HG02970 (cell line): ENCODE results near the gene GPRC5D.

Experiments used
- ATAC-seq: cut with Tn5 transposase; IDR thresholded peaks from one replicate; pipeline ENCODE4 v1.9.1; 2021; ENCODE audit warnings: mild to moderate bottlenecking, moderate library complexity, moderate number of reproducible peaks; ENCODE audit not compliant: unreplicated experiment, low FRiP score

GPRC5D gene

DNA sequence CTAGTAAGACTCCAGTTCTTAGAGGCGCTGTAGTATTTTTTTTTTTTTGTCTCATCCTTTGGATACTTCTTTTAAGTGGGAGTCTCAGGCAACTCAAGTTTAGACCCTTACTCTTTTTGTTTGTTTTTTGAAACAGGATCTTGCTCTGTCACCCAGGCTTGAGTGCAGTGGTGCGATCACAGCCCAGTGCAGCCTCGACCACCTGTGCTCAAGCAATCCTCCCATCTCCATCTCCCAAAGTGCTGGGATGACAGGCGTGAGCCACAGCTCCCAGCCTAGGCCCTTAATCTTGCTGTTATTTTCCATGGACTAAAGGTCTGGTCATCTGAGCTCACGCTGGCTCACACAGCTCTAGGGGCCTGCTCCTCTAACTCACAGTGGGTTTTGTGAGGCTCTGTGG lies 39.3 kb downstream of the GPRC5D start:
- ATAC-seq, result no peak

DNA sequence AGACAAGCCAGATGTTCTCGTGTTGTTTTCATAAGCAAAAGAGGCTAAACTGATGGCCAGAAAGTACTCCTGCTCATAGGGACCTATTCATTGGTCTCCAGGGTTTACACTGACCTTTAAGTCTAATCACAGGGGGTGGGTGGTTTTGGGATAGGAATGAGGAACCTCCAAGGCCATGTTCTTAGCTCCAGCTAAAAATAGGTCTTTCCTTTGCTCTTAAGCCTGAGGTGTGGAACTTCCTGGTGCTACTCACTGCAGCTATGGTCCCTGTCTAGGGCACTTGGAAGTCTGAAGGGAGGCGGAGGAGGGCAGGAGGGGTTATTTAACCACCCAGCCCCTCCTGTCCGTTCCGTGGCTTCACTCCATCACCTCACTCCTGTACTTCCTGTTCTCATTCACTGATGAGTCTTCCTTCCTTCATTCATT lies 42.0 kb downstream of the GPRC5D start:
- no peak for ATAC-seq

DNA sequence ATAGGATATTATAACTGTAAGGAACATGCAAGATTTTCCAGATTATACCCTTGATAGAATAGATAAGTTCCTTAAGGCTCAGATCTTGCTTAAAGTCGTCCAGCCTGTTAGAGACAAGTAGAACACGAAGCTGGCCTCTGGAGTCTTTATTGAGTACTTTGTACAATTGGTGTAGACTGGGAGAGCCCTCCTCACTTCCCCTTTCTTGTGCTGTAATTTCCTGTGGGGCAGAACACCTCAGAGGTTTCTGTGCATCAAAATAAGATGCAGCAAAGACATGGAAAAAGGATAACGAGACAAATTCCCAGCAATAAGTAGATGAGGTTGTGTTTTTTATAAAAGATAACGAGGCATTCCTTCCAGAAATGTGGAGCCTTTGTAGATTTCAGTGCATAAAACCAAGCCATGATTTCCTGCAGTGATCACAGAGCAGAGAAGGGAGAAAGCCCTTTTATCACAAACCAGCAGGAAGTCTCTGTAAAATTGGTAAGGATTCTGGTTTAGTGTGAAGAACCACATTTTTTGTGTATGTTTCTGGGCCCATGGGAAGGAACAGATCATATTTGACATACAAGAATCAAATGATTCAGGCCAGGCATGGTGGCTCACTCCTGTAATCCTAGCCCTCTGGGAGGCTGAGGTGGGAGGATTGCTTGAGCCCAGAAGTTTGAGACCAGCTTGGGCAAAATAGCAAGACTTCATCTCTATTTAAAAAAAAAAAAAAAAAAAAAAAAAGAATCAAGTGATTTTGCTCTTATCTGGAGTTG lies 42.6 kb downstream of the GPRC5D start:
- ATAC-seq, result no peak

DNA sequence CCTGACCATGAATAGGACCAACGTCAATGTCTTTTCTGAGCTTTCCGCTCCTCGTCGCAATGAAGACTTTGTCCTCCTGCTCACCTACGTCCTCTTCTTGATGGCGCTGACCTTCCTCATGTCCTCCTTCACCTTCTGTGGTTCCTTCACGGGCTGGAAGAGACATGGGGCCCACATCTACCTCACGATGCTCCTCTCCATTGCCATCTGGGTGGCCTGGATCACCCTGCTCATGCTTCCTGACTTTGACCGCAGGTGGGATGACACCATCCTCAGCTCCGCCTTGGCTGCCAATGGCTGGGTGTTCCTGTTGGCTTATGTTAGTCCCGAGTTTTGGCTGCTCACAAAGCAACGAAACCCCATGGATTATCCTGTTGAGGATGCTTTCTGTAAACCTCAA lies 43.3 kb downstream of the GPRC5D start:
- ATAC-seq, result no peak

DNA sequence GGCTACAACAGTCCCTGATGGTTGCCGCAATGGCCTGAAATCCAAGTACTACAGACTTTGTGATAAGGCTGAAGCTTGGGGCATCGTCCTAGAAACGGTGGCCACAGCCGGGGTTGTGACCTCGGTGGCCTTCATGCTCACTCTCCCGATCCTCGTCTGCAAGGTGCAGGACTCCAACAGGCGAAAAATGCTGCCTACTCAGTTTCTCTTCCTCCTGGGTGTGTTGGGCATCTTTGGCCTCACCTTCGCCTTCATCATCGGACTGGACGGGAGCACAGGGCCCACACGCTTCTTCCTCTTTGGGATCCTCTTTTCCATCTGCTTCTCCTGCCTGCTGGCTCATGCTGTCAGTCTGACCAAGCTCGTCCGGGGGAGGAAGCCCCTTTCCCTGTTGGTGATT lies 43.7 kb downstream of the GPRC5D start:
- no peak for ATAC-seq

DNA sequence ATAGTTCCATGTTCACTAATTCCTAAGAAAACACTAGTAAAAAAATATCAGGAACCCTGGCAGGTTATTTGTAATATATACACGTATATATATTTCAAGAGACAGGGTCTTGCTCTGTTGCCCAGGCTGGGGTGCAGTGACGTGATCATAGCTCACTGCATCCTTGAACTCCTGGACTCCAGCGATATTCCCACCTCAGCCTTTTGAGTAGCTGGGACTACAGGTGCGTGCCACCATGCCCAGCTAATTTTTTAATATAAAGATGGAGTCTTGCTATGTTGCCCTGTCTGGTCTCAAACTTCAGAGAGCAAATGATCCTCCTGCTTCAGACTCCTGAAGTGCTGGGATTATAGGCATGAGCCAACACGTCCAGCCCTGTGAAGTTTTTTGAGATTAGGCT lies 44.4 kb downstream of the GPRC5D start:
- ATAC-seq, result no peak

DNA sequence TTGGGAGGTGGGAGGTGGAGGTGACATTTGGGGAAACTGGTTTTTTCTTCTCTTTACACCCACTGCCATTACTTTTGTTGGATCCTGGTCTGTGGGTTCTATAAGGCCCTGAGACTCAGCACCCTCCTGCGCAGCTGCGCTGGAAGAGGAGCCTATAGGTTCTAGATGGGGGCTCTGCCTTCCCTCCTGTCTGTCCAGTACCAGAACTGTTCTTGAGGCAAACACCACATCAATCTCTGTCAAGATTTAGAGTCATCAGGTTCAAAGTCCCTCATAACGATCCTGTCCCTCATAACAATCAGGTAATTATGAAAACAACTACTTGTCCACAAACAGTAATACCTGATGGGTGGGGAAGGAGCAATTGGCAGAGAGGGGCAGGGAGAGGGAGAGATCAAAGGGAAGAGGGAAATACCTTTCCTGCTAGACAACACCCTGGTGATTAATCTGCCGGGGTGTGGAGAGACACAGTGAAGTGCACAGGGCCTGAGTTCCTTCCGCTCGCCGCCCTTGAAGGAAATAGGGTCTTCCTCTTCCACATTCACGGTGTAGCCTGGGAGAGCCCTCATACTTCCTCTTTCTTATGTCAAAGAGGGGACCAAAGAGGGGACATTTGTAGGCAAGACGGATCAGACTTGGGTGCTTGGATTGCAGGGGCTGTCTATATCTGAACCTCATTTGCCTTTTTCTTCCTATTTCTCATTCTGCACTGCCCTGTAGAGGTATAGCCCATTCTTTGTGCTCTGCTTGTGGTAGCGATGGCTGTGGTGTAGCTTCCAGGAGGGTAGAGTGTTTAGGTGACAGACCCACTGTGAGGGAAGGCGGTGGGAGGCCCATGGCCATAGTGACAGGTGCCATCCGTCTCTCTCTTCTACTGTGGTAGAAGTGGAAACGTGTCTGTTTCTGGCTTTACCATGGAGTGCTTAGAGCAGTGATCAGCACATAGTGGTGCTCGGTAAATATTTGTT lies 48.0 kb downstream of the GPRC5D start:
- no peak for ATAC-seq

DNA sequence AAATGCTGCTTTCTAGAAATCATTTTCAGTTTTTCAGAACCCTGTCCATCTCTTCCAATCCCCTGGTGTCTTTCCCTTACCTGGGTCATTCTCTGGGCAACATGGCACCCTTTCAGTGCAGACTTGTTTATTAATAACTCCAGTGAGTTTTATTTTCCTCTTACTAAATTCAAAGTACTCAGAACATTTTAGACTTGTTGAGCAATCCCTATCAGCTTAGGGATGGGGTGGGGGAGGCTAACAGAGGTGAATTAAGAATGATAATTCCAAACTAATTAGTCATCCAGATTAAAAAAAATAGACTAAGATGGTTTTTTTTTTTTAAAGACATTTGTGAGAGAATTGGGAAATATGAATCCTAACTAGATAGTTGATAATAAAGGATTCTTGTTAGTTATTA lies 49.9 kb downstream of the GPRC5D start:
- ATAC-seq, result no peak

DNA sequence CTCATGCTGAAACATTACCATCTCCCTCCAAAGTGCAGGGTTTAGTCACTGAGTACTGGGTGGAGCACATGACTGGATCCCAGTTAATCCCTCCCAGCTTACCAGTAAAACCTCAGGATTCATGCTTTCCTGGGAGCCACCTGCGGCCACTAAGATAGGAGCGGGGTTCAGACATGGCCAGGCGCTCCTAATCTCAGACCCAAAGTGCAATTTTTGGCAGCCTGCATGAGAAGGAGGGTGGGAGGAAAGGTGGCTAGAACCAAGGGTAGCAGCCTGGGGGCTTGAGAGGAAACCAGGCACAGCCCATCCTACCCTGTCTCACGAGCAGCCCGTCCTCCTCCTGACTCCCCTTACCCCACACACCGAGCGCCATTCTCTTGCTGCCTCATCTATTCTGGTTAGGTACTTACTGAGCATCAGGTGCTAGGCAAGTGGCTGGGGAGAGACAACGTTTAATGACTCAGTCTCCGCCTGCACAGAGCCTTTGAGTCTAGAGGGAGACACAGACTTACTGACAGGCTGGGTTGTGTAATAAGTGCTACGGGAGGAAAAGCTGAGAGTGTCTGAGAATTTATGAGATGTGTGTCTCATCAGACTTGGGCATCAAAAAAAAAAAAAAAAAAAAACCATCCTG lies 50.7 kb downstream of the GPRC5D start:
- no peak for ATAC-seq

DNA sequence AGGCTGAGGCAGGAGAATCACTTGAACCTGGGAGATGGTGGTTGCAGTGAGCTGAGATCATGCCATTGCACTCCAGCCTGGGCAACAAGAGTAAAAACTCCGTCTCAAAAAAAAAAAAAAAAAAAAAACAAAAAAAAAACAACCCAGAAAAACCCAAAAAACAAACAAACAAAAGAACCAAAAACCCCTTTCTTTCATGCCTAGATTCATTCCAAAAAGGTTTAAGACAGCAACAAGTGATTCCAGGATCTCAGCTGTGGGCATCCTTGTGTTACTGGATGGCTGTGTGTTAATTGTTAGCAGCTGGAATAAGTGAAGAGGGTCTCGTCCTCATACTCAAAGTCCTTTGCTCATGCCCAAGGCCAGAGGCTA lies 51.2 kb downstream of the GPRC5D start:
- ATAC-seq, result no peak

DNA sequence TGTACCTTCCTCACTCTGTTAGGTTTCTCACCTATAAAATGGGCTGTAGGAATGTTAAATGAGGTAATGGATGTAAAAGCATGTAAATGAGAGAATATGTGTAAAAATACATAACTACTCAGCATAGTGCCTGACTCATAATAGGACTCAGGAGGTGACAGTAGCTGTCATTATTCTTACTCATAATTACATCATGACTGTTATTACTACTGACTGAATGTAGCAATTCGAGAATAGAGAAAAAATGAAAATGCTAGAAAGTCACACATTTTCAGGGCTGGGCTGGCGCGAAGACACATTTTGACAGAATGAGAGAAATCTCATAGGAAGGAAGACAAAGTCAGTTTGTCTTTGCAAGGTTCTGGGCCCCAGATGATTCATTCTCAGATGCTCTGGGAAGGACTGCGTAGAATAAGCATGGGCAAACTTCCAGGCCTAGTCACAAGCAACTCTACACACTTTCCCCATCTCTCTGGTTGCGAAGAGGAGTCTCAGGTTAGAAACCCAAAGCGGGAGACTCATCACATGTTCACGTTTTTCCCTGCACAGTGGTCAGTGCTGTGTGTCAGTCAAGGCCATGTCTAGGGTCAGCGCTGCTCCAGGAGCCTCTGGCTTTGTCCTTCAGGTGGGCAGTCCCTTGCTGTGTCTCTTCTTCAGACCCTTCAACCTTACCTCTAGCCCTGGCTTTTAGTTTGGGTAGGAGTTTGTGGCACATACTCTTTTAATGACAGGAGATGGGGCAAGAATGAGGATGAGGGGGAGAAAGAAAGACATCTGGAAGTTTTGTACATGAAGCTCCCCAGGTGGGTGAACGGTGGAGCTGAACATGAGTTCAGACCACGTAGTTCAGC lies 52.2 kb downstream of the GPRC5D start:
- no peak for ATAC-seq

DNA sequence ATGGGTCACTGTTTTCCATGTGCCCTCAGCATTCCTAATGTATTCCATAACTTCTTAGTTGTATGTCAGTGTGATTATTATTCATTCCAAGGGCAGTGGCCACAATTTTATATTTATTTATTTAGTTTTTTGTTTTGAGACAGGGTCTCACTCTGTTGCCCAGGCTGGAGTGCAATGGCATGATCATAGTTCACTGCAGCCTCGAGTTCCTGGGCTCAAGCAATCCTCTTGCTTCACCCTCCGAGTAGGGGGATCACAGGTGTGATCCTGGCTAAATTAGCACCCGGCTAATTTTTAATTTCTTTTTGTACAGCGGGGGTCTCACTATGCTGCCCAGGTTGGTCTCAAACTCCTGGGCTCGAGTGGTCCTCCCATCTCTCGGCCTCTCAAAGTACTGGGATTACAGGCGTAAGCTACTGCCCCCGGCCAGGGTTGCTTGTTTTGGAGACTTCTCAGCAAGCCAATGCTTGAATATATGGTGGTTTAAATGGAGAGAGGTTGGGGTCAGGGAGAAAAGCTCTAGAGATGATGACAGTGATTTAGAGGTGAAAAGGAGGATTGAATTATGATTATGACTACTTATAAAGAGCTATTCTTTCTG lies 53.0 kb downstream of the GPRC5D start:
- no peak for ATAC-seq

DNA sequence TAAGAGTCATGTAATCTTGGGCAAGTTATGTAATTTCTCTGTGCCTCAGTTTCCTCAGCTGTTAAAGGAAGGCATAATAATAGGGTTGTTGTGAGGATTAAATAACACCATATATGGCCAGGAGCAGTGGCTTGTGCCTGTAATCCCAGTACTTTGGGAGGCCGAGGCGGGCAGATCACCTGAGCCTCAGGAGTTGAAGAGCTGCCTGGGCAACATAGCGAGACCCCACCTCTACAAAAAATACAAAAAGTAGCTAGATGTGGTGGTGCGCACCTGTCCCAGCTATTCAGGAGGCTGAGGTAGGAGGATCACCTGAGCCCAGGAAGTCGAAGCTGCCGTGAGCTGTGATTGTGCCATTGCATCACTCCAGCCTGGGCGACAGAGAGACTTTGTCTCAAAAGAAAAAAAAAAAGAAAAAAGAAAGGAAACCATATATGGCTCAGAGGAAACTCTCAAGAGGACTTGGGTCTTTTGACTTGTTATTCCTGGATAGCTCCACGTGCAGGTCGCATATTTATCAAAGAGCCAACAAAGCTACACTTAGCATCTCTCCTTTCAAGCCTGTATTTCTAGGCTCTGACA lies 53.7 kb downstream of the GPRC5D start:
- ATAC-seq, result no peak

DNA sequence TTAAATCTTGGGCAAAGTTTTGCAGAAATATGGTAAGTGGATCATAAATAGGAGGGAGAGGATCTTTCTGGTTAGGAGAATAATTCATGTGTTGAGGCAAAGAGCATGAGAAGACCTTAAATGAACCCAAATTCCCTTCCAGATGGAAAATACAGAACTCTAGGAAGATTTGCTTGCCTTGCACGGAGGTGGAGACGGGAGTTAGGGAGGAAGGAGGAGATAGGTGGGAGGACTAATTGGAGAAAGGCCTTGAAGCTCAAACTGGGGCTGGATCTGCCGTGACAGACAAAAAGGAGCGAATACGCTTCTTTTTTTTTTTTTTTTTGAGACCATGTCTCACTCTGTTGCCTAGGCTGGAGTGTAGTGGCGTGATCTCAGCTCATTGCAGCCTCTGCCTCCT lies 54.7 kb downstream of the GPRC5D start:
- no peak for ATAC-seq

DNA sequence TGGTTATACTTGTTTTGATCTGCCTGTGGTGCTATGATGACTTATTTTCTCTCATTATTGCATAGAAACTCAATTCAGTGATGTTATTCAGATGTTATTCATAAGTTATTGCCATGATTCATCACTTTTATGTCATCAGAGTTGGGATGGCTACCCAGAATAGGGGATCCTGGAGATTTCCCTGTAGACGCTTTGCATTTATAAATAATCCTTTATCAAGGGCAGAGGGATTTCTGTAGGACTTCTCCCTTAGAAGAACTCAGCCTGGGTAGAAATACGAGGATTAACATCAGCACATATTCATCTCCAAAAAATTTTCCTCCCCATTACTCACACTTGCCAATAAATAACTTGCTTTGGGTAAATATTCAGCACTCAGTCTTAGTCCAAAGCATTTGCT lies 55.7 kb downstream of the GPRC5D start:
- ATAC-seq, result no peak

DNA sequence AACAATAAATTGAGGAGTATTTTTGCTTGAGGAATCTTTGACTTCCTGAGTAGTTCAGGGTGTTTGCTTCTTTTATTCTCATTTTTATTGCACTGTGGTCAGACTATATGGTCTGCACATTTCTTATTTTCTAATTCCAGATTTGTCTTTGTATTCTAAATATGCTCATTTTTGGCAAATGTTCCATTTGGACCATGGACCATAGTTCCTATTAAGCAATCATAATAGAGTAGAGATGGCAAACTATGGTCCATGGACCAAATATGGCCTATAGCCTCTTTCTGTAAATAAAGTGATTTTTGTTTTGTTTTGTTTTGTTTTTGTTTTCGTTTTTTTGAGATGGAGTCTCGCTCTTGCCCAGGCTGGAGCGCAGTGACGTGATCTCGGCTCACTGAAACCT lies 58.5 kb downstream of the GPRC5D start:
- ATAC-seq, result no peak

DNA sequence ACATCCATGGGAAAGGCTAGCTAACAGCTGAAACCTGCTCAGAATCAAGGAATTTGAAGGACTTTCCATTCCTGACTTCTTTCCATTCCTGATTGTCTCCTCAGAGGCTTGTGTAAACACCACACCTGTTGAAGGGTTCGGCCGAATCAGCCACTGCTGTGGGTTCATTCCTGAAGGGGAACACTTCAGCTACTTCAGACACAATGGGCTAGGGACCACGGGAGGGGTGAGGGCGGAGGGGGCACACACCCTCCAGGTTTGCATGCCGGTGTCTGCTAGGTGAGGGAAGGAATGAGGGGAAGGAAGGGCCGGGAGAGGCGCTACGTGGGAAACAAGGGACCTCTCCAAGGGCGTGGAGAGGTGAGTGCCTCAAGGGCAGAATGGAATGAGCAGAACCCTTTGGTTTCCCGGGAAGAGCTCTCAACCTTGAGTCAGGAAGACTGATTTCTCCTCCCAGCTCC lies 59.3 kb downstream of the GPRC5D start:
- ATAC-seq, result no peak

DNA sequence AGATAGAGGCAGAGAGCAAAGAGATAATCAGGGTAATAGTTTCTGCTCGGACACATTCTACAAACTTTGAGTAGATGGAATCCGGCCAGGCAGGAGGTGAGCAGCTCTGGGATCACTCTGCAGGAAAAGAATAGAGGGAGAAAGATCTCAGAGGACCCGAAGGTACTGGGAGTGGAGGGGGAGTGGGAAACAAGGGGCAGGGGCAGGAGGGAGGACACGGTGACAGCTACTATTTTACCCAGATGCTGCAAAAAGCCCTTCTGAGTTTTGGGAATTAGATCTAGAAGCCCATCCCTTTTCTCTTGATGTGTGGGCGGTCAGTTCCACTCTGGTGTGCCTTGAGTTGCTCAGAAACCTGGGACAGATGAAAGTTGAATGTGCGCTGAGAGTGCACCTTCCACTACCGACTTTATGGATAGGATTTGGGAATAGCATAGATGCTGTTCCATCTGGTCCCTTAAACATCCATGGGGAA lies 60.1 kb downstream of the GPRC5D start:
- no peak for ATAC-seq
